Ovary (tissue), 3 donors: ENCODE results near the gene HTR1D.

Experiments used
- CTCF ChIP-seq, 3 donors: fragments of 450-650 bp in 2 of 3; fragments of 200-600 bp in 1 of 3; IDR thresholded peaks; one replicate each; pipeline versions ENCODE4 v1.5.1 to v1.8.0; 2016 to 2022; ENCODE audit warnings: antibody characterized with exemption in 3 of 3, mild to moderate bottlenecking in 1 of 3
- EP300 ChIP-seq: sonication (generic); formaldehyde crosslinking; IDR thresholded peaks from one replicate; pipeline ENCODE4 v1.6.1; 2017; ENCODE audit warnings: antibody characterized with exemption
- POLR2A ChIP-seq: fragments of 450-650 bp; IDR thresholded peaks from one replicate; pipeline ENCODE4 v1.6.1; 2017; ENCODE audit warnings: antibody characterized with exemption, mild to moderate bottlenecking, moderate library complexity
- donor health status: DM: no; HTN: no; CAD: no.

- TF ChIP-seq CTCF (IDR thresholded peaks at IDR 0.05) (no peak), POLR2A (no peak), EP300 (no peak)
Observed at GRCh38 chr1:23188434-23188884, 28.8 kb downstream of the HTR1D start.
